DMS114 treated with DMSO at 0.1 percent for 48 hours (cell line): ENCODE results near the gene CBLC.
"Not testable (repeated sequence)": the region's sequence is repeated elsewhere in the genome, so short reads cannot be mapped to it uniquely, and the experiment has no call there.

ENCODE experiments used
- DNase-seq: peaks from one replicate; lab custom pipeline; 2025; ENCODE audit not compliant: unreplicated experiment; lab: John Stamatoyannopoulos, UW

CBLC gene

GRCh38 chr19:44818466-44819031 lies 40.9 kb downstream of the CBLC start:
- no peak for DNase-seq

GRCh38 chr19:44819246-44819832 lies 41.6 kb downstream of the CBLC start:
- no peak for DNase-seq

GRCh38 chr19:44820648-44821609 lies 43.2 kb downstream of the CBLC start:
- no peak for DNase-seq

- DNase-seq = no peak
Measured at GRCh38 chr19:44822177-44822576, 44.5 kb downstream of the CBLC start.

GRCh38 chr19:44822670-44823372 lies 45.1 kb downstream of the CBLC start:
- DNase-seq = no peak

- DNase-seq = no peak
Measured at GRCh38 chr19:44823373-44823698, 45.6 kb downstream of the CBLC start.

- no peak for DNase-seq
Measured at GRCh38 chr19:44824761-44825160, 47.1 kb downstream of the CBLC start.

GRCh38 chr19:44832875-44833274 lies 55.2 kb downstream of the CBLC start:
- DNase-seq = not testable (repeated sequence)

- DNase-seq = not testable (repeated sequence)
Measured at GRCh38 chr19:44834399-44834798, 56.7 kb downstream of the CBLC start.

GRCh38 chr19:44839276-44839675 lies 61.6 kb downstream of the CBLC start:
- no peak for DNase-seq

GRCh38 chr19:44840811-44841210 lies 63.1 kb downstream of the CBLC start:
- no peak for DNase-seq

GRCh38 chr19:44841231-44841630 lies 63.5 kb downstream of the CBLC start:
- no peak for DNase-seq

GRCh38 chr19:44845286-44845611 lies 67.6 kb downstream of the CBLC start:
- DNase-seq = no peak

GRCh38 chr19:44845612-44846454 lies 68.1 kb downstream of the CBLC start, which contains the start of gene NECTIN2:
NECTIN2 (plus strand) TSS chr19:44846297; CDS start chr19:44846526, 229 bp downstream.
- DNase-seq = peak; percentile 86

- no peak for DNase-seq
Measured at GRCh38 chr19:44846455-44847143, 68.9 kb downstream of the CBLC start.

- no peak for DNase-seq
Measured at GRCh38 chr19:44847144-44848035, 69.7 kb downstream of the CBLC start.

- no peak for DNase-seq
Measured at GRCh38 chr19:44848036-44848811, 70.5 kb downstream of the CBLC start.

GRCh38 chr19:44848812-44849447 lies 71.2 kb downstream of the CBLC start:
- DNase-seq = no peak
